Measurements from ENCODE around the gene SOST. TPM values are rescaled to one million over a fixed set of nuclear protein-coding genes. Genes with fewer than 3 reads are reported as not detected.

SOST gene
- total RNA-seq, 1 donor from 2014 or later, result not detected

DNA sequence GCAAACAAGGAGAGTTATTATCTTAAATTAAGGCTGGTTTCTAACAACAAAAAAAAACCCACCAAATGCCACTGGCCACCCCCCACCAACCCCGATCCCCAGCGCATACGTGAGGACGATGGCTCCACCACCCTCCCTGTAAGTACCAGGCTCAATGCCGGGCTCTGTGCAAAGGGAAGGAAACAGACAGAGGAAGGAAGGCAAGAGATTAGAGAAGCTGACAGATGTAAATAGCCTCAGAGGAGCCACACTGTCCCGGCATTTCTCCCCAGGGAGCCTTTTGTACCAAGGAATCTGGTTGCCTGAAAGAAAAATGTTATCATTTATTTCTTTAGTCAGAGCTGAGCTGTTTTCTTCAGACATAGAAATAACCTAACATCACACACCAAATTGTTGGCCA, 13.1 kb downstream of the SOST start:
- intact Hi-C loops (cut with micrococcal nuclease), result no loop called here

DNA sequence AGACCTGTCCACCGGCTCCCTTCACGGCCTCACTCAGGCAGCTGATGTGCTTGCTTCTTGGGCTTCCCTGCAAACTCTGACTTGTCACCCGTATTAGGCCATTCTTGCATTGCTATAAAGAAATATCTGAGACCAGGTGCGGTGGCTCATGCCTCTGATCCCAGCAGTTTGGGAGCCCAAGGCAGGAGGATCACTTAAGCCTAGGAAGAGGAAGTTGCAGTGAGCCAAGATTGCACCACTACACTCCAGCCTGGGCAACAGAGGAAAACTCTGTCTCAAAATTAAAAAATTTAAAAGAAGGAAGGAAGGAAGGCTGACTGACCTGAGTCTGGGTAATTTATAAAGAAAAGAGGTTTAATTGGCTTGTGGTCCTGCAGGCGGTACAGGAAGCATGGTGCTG, 17.0 kb downstream of the SOST start:
- intact Hi-C loops (cut with micrococcal nuclease), result no loop called here

DNA sequence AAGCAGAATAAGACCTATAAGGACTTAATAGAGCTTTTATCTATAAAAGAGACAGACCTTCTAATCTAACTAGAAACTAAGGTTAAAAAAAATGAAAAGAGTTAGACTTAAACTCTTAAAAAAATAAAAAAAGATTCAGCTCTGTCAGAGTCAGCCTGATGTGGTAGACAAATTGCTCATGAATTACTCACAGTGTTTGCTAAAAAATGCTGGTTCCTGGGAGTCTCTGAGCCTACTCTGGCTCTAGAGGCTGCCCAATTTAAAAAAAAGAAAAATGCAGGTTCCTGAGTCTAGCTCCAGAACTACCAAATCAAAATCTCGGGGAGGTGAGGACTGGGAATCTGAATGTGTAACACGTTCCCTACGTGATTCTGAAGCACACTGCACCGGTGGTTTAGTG, 18.1 kb downstream of the SOST start:
- intact Hi-C loops (cut with micrococcal nuclease), result no loop called here

DNA sequence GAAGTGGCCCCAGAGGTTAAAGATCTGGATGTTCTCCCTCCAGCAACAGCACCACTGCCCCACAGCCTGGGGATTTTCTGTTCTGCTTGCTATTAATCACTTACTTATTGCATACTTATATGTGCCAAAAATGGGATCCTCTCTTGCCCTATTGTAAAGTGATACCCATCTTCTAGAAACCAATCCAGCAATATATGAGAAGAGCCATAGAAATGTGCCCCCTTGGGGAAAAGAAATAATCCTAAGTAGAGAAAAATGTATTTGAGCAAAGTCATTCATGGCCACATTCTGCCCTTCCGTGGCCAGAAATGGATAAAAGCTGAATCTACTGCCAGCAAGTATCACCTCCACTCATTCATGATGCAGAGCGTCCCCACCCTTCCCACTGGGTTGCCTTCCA, 20.9 kb downstream of the SOST start:
- intact Hi-C loops (cut with micrococcal nuclease), result no loop called here

DNA sequence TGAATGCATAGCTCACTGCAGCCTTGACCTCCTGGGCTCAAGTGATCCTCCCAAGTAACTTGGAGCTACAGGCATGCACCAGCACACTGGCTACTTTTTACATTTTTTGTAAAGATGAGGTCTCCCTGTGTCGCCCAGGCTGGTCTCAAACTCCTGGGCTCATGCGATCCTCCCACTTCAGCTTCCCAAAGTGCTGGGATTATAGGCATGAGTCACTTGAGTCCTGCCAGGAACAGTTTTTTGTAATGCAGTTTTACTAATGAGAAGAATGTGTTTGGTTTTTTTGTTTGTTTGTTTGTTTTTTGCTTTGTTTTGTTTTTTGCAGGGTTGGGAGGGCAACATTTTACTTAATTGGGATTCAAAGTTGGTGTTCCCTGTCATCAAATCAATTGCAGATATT, 22.2 kb downstream of the SOST start:
- intact Hi-C loops (cut with micrococcal nuclease), result no loop called here

DNA sequence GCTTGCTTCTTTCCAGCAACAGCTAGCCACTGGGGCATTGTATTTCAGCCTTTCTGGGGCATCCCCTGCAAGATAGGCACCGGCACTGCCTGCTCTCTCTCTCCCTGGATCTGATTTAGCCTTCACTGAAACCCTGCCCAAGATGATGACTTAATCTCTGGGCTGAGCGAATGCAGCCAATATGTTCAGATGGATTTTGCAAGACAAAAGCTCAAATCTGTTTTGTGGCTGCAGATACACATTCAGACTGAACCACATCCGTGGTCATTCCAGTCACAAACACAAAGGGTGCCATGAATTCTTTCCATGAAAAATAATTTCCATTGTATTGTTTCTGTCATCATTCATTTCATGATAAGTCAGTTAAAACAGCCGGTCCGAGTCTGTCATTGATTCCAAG, 24.2 kb downstream of the SOST start:
- intact Hi-C loops (cut with micrococcal nuclease), result no loop called here

DNA sequence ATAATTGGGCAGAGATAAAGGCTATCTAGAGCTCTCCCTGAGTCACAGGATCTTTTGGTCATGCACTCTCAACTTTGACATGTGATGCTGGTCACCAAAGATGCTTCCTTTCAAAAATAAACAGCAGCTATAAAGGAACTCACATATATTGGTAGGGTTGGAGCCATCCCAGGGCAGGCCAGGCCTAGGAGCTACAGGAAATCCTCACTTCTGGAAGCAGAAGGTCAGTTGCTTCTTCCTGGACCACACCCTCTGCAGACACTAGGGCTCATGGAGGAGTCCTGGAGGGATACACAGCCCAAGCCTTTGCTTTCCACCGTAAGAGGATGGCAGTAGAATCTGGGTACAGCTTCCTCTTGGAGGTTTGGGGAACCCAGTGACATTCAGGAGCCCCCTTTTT, 24.6 kb downstream of the SOST start:
- intact Hi-C loops (cut with micrococcal nuclease), result no loop called here

DNA sequence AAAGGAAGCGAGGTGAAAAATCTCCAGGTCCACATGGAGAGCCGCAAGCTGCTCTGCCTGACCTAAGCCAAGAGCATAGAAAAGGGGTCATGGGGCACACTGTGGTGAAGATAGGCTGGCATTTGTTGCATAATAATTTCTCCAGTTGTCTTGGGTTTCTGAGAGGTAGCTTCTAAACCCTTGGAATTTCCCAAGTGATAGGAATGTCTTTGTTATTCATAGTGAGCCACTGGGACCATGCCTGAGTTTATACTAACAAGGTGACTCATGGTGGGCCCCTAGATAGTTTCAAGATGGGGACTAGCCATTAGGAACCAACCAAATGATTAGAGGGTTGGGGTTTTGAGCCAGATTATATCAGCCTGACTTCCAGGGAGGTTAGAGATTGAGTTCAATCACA, 25.6 kb downstream of the SOST start:
- intact Hi-C loops (cut with micrococcal nuclease), result no loop called here

DNA sequence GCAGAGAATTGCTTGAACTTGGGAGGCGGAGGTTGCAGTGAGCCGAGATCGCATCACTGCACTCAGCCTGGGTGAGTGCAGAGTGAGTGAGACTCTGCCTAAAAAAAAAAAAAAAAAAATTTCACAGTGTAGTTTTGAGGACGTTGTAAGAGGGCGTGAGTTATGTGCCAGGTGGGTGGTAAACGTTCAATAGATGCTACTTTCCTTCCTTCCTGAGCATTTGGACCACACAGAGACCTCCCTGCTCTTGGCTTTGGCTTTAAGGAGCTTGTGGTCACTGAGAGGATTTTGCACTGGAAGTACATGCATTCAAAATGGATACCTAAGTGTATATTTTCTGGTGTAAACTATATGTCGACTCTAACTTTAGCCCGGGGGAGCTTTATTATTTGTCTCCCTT, 30.5 kb downstream of the SOST start:
- intact Hi-C loops (cut with micrococcal nuclease), result no loop called here

DNA sequence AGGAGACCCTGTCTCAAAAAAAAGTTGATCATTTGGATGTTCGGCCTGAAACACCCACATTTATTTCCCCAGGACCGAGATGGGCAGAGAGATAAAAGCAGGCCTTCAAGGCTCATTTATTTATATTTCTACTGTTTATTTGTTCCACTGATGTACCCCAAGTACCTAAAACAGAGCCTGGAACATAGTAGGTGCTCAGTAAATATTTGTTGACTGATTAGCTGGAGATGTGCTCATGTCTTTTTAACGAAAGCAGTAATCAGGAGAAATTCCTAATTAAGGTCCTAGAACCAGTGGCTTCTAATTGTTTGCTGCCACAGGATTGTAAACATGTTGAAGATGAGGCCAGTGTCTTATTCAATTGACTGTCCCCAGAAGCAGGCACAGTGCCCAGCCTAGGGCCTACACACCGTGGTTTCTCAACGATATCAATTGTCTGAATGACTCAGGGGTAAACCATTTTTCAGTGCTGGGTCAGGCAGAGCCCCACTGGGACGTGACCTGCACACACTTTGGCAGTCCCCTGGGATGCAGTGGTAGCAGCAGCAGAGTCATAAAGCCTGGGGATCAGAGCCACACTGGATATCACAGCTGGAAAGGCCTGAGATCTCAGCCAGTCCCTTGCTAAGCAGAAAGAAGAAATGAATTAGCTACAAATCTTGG, 34.8 kb downstream of the SOST start:
- intact Hi-C loops (cut with micrococcal nuclease), result loop anchor here (5.0 kb wide), 1 partner anchor 968 kb away; no protein-coding TSS in a partner anchor

DNA sequence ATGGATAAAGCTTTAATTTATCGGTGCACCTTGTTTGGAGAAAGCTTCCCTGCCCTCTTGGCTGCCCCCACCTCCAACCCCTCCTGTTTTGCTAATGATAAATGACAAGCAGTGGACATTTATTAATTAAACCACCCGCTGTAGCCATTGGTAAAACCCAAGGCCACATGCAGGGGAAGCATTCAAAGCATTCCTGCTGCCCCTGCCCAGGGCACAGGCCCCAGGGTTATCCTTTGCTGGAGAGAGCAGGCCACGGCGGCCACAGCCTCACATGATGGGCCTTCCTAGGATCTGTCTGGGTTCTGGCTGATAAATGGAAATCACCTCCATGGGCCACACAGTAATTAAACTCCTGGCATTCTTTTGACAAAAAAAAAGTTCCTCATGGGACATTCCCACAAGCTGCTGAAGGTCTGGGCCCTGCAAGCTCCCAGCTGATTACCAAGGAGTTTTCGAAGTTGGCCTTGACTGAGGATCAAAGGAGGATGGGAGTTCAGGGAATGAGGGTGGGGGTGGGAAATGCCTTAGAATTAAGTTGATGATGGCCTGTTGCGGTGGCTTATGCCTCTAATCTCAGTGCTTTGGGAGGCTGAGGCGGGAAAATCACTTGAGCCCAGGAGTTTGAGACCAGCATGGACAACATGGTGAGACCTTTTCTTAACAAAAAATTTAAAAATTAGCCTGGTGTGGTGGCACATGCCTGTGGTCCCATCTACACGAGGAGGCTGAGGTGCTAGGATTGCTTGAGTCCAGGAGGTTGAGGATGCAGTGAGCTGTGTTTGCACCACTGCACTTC, 35.5 kb downstream of the SOST start:
- intact Hi-C loops (cut with micrococcal nuclease), result loop anchor here (5.0 kb wide), 1 partner anchor 969 kb away; no protein-coding TSS in a partner anchor

DNA sequence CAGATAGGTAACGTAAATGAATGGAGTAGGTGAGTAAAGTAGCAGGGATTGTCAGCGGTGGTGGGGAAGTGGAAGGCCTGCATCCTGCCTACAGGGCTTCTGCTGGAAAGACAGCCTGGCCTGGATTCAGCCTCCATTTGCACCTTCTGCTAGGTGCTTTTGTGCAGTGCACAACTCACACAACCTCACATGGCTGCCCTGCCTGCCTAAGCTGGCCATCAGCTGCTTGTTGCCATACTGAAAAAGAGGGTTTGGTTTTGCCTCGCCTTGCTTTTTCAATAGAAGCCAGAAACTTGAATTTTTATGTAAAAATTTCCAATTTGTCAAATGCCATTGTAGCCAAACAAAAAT, 36.3 kb downstream of the SOST start:
- intact Hi-C loops (cut with micrococcal nuclease), result loop anchor here (5.0 kb wide), 1 partner anchor 970 kb away; no protein-coding TSS in a partner anchor

DNA sequence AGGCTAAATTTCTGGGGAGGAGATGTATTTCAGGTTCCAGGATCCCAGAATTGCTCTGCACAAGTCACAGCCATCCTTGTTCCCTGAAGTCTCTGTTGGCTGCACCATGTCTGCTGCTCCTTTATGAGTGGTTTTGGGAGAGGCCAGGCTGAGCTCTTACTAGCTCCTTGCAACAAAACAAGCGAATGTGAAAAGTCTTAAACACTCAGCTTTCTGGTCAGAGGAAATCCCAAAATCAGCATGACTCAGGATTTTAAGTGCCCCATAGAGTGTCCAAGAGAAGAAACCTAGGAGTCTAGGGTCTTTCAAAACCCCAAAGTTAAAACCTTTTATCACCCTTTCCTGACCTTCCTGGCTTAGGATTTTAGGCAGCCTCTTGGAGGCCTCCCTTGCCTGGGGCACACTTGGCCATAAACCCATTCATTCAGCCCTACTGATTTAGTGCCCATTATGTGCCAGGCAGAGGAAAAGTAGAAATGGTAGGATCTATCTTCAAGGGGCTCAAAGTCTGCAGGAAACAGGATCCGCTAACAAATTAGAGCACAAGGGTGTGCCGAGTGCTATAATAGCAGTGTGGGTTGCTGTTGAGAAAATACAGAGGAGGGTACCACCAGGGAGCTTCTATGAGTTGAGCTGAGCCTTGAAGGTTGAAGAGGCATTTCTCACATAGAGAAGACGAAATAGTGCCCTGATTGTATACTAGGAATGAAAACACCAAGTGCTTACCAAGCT, 36.9 kb downstream of the SOST start:
- intact Hi-C loops (cut with micrococcal nuclease), result loop anchor here (2.0 to 5.0 kb wide), 2 partner anchors 551 to 971 kb away; partner anchors contain the start of gene NBR1

DNA sequence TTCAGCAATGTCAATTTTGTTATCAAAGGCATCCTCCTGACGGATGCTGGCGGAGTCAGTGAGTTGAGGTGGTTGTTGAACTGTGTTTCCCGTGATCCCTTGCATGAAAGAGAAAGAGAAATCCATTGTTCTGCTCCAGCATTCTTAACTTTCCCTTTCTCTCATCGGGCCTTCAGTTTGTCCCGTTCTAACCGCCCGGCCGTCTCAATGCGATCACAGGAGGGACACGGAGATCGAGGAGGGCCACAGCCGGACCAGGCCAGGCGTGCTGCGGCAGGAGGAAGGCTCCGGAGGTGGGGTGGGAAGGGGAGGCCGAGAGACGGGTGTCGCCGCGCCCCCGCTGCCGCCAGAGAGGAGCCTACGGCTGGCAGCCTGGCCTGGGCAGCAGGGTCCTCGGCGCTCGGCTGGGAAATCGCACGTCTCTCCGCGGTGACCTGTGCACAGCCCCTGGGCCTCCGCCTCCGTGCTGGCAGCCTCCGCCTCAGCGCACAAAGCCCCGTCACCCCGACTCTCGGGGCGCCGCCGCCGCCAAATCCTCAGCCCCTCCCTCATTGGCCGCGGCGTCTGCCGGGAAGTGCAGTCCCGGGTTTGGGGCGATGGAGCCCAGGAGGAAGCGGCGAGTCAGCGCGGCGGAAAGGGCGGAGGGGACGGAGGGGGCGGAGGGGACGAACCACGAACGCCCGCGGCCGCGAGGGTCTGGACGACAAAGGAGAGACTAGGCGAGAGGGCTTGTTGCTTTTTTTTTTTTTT, 38.1 kb downstream of the SOST start:
- intact Hi-C loops (cut with micrococcal nuclease), result loop anchor here (1.0 to 5.0 kb wide), 6 partner anchors 26 to 972 kb away; partner anchors contain the start of genes DHX8 and NBR1

DNA sequence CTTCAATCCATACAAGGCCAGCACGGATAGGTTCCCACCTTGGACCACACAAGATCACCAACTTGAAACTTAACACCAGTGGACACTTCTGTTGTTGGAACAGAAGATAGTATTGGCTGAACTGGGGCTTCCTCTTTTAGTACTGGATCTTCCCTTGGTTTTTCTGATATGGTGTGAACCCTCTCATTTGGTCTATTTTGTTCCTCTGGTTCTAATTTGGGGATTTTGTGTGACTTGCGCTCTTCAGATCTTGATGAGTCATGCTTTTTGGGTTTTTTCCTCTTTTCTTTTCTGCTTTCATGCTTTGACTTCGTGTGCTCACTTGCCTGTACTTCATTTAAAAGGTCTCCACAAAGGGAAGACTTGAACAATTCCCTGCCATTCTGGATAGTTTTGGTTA, 39.0 kb downstream of the SOST start:
- intact Hi-C loops (cut with micrococcal nuclease), result no loop called here

DNA sequence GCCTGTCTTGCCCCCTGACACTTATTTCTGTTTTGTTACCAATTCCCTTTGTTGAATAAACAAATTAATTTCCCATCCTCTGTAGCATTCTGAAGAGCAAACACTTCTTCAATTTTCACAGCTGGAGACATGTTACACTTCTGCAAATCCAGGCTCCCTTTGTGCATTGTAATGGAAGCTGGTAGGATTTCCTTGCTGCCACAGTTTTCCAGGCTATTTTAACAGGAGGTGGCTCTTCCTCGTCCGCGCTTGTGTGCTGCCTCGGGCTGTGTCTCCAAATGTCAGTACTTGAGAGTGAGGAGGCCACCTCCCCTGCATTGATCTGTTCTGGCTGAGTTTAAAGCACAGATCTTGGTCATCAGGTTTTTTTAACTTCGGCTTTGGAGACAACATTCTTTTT, 40.0 kb downstream of the SOST start:
- intact Hi-C loops (cut with micrococcal nuclease), result no loop called here

DNA sequence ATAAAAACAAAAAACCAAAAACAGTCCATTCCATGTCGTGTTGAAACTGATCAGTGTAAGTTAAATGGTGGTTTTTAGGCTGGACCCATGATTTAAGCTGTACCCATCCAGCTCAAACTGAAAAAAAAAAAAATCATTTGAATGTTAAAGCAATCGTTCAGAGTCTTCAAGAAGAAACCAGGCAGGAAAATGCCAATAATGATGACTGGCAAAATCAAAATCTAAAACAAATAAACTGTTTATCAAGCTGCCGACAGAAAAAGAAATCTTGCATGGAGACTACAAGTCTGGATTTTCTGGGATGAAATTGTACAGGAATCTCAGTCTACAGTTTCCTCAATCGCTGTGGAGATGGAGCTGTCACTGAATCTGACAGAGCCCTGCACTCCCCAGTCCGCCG, 40.7 kb downstream of the SOST start:
- intact Hi-C loops (cut with micrococcal nuclease), result no loop called here

DNA sequence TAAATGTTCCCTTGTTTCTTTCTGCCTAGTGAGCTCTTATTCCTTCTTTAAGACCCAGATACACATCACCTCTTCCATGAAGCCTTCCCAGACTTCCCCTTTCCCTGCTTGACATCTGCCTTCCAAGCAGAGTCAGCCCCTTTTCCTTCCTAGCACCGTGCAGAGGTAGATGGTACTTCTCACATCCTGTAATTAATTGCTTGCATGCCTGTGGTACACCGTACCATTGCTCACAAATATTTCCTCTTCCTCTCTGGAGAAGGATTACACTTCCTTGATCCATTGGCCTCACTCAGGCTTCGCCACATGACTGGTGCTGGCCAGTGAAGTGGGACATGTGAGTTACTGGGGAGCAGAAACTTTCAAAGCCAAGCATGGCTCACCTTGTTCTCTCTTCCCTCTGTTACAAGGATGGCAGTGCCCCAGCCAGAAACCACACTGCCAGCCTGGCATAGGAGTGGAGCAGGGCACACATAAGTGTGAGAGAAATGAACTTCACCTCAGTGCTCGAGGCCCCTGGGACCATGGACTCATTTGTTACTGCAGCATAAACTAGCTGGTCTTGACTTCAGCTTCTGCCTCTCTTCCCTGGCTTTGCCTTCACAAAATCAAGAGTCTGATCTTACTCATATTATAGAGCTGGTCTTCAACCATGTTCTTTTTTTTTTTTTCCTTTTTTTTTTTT, 44.0 kb downstream of the SOST start:
- intact Hi-C loops (cut with micrococcal nuclease), result no loop called here

DNA sequence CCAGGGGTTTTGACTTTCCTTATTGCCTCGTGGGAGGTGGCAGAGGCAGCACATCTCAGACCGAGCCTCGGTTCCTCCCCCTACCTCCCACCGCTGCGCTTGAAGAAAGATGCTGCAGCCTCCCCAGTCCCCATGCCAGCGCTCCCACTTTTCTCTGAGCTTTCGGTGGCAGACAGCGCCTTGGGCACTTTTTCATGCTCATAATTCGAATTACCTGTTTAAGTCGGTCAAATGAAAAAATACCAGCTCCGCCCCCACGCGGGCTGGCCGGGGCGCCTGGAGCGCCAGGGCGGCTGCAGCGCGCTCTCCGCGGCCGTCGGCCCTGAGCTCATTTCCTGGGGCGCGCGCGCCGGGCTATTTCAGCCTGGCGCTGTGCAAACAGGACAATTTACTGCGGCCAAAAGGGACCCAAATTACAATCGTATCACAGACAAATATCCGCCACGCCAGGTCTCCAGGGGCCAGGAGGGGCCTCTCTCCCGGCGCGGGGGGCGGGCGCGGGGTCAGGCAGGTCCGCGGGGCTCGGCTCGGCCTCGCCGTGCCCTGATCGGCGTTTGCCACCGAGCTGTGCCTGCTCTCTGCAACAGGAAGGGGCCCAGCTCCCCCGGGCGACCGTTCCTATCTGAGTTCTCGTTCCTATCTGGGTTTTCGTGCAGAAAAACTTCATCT, 45.0 kb downstream of the SOST start:
- intact Hi-C loops (cut with micrococcal nuclease), result loop anchor here (2.0 kb wide), 1 partner anchor 19 kb away; no protein-coding TSS in a partner anchor

DNA sequence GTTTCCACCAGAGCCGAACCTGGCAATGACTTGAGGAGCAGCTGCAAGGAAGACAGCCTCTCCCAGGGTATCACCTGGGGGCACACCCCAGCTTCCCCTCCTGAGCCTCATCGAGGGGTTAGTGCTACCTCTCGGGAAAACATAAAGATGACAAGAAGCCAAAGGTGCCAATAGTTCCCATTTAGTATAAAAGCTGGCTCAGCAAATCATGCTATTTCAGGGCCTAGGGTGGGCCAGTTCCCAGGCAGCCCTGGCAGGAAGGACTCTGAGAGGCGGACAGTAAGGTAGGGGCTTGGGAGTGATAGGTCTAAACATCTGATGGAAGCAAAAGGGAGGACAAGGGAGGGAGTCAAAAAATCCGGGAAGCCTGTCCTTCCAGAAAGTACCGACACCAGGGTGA, 46.2 kb downstream of the SOST start:
- intact Hi-C loops (cut with micrococcal nuclease), result loop anchor here (2.0 kb wide), 1 partner anchor 18 kb away; no protein-coding TSS in a partner anchor
